HepG2 (cell line): ENCODE measurements around the gene NOTUM. TPM values are rescaled to one million over a fixed set of nuclear protein-coding genes. Genes with fewer than 3 reads are reported as not detected.

Experiments used
- ATF1 ChIP-seq: IDR thresholded peaks from 2 replicates; pipeline ENCODE4 v1.6.1; 2016; ENCODE audit warnings: mild to moderate bottlenecking, control low read depth
- FOXA3 ChIP-seq: IDR thresholded peaks from 2 replicates; pipeline ENCODE4 v1.6.1; 2016; ENCODE audit warnings: missing genetic modification reagents, missing compliant biosample characterization
- GATAD2A ChIP-seq: IDR thresholded peaks from 2 replicates; pipeline ENCODE4 v1.6.1; 2016
- HNF1B ChIP-seq: sonication (generic); formaldehyde crosslinking; IDR thresholded peaks from 2 replicates; pipeline ENCODE4 v1.5.1; 2020; ENCODE audit warnings: mild to moderate bottlenecking, moderate library complexity, missing genetic modification reagents
- JARID2 ChIP-seq: sonication (generic); formaldehyde crosslinking; IDR thresholded peaks from 2 replicates; pipeline ENCODE4 v1.8.1; 2023; ENCODE audit warnings: missing genetic modification reagents, inconsistent platforms; ENCODE audit not compliant: insufficient replicate concordance
- MAZ ChIP-seq, 2 experiments: sonication (generic) in 1 of 2; formaldehyde crosslinking in 1 of 2; IDR thresholded peaks; 2 replicates each; pipeline versions ENCODE4 v1.5.0 to v1.6.1; 2012 to 2020; ENCODE audit warnings: low read depth in 2 of 2, mild to moderate bottlenecking in 2 of 2, borderline replicate concordance in 1 of 2, improper control_type of control experiment in 1 of 2, low read length in 1 of 2, missing genetic modification reagents in 1 of 2, moderate library complexity in 1 of 2
- MYNN ChIP-seq: sonication (generic); formaldehyde crosslinking; IDR thresholded peaks from 2 replicates; pipeline ENCODE4 v1.4.0; 2020; ENCODE audit warnings: mild to moderate bottlenecking, low read depth, missing genetic modification reagents
- PATZ1 ChIP-seq: sonication (generic); formaldehyde crosslinking; IDR thresholded peaks from 2 replicates; pipeline ENCODE4 v1.4.0; 2020; ENCODE audit warnings: missing genetic modification reagents
- POLR2A ChIP-seq, 2 experiments: IDR thresholded peaks; 2 replicates each; pipeline ENCODE4 v1.6.1; 2011; ENCODE audit warnings: low read depth in 2 of 2, low read length in 2 of 2, mild to moderate bottlenecking in 1 of 2, moderate library complexity in 1 of 2; ENCODE audit not compliant: insufficient read depth in 1 of 2
- PREB ChIP-seq: sonication (generic); formaldehyde crosslinking; IDR thresholded peaks from 2 replicates; pipeline ENCODE4 v1.4.0; 2020; ENCODE audit warnings: missing genetic modification reagents
- RBFOX2 ChIP-seq: fragments of 200-400 bp; formaldehyde crosslinking; IDR thresholded peaks from 2 replicates; pipeline ENCODE4 v1.6.1; 2017; ENCODE audit warnings: low read depth, mild to moderate bottlenecking, low read length
- SMARCC2 ChIP-seq: fragments of 450-650 bp; IDR thresholded peaks from 2 replicates; pipeline ENCODE4 v1.6.1; 2017; ENCODE audit warnings: antibody characterized with exemption, mild to moderate bottlenecking
- SP4 ChIP-seq: sonication (generic); formaldehyde crosslinking; IDR thresholded peaks from 2 replicates; pipeline ENCODE4 v1.8.1; 2023; ENCODE audit warnings: mild to moderate bottlenecking, missing genetic modification reagents
- XBP1 ChIP-seq: sonication (generic); formaldehyde crosslinking; IDR thresholded peaks from 2 replicates; pipeline ENCODE4 v1.5.0; 2020; ENCODE audit warnings: missing genetic modification reagents
- ZIK1 ChIP-seq: sonication (generic); formaldehyde crosslinking; IDR thresholded peaks from 2 replicates; pipeline ENCODE4 v1.5.0; 2020; ENCODE audit warnings: mild to moderate bottlenecking, low read depth, missing genetic modification reagents, borderline replicate concordance
- ZNF101 ChIP-seq: sonication (generic); formaldehyde crosslinking; IDR thresholded peaks from 2 replicates; pipeline ENCODE4 v1.4.0; 2020; ENCODE audit warnings: mild to moderate bottlenecking, low read depth, missing genetic modification reagents, borderline replicate concordance
- ZNF230 ChIP-seq: sonication (generic); formaldehyde crosslinking; IDR thresholded peaks from 2 replicates; pipeline ENCODE4 v1.4.0; 2020; ENCODE audit warnings: mild to moderate bottlenecking, missing genetic modification reagents
- ZNF30 ChIP-seq: sonication (generic); formaldehyde crosslinking; IDR thresholded peaks from 2 replicates; pipeline ENCODE4 v1.5.0; 2020; ENCODE audit warnings: mild to moderate bottlenecking, missing genetic modification reagents
- ZNF335 ChIP-seq: sonication (generic); formaldehyde crosslinking; IDR thresholded peaks from 2 replicates; pipeline ENCODE4 v1.4.0; 2020; ENCODE audit warnings: missing genetic modification reagents
- ZNF34 ChIP-seq: sonication (generic); formaldehyde crosslinking; IDR thresholded peaks from 2 replicates; pipeline ENCODE4 v1.4.0; 2020; ENCODE audit warnings: mild to moderate bottlenecking, missing genetic modification reagents, borderline replicate concordance
- ZNF350 ChIP-seq: sonication (generic); formaldehyde crosslinking; IDR thresholded peaks from 2 replicates; pipeline ENCODE4 v1.4.0; 2020; ENCODE audit warnings: mild to moderate bottlenecking, low read depth, missing genetic modification reagents, borderline replicate concordance
- ZNF460 ChIP-seq: sonication (generic); formaldehyde crosslinking; IDR thresholded peaks from 2 replicates; pipeline ENCODE4 v1.5.1; 2020; ENCODE audit warnings: missing genetic modification reagents, mild to moderate bottlenecking, borderline replicate concordance
- ZNF543 ChIP-seq: sonication (generic); formaldehyde crosslinking; IDR thresholded peaks from 2 replicates; pipeline ENCODE4 v1.4.0; 2020; ENCODE audit warnings: mild to moderate bottlenecking, missing genetic modification reagents
- ZNF629 ChIP-seq: sonication (generic); formaldehyde crosslinking; conservative IDR thresholded peaks from 2 replicates; pipeline ENCODE4 v1.5.0; 2020; ENCODE audit warnings: missing genetic modification reagents
- ZNF768 ChIP-seq: sonication (generic); formaldehyde crosslinking; IDR thresholded peaks from 2 replicates; pipeline ENCODE4 v1.4.0; 2020; ENCODE audit warnings: missing genetic modification reagents
- ZSCAN22 ChIP-seq: sonication (generic); formaldehyde crosslinking; IDR thresholded peaks from 2 replicates; pipeline ENCODE4 v1.4.0; 2020; ENCODE audit warnings: mild to moderate bottlenecking, missing genetic modification reagents
- polyA plus RNA-seq, 8 experiments: library from polyadenylated mRNA; depleted of rRNA in 3 of 8; stranded (reverse) in 7 of 8; unstranded in 1 of 8; fragments of >200 nt; fragmentation: Illumina TruSeq in 4 of 8; extraction: Trizol in 4 of 8; gene quantifications; 2 replicates each; pipeline versions ENCODE4 v1.2.1 to v1.2.3, GENCODE V29; 2011 to 2016; ENCODE audit warnings: low read depth in 4 of 8, missing spikeins in 1 of 8, mixed read lengths in 1 of 8; ENCODE audit not compliant: insufficient read depth in 1 of 8
- total RNA-seq, 5 experiments: library from RNA; depleted of rRNA; stranded (reverse); fragments of >200 nt; fragmentation: Illumina TruSeq; extraction: Trizol; gene quantifications; 2 replicates each; pipeline ENCODE4 v1.2.3, GENCODE V29; 2016; ENCODE audit warnings: low read depth in 1 of 5

NOTUM gene
- total and polyA plus RNA-seq, 2 of the 13 experiments (the other 11 are each of a cell fraction or from before 2014, with no cell fraction given), result 150 to 160 TPM

- TF ChIP-seq ZIK1 (CRISPR knock-in tag) (peak; percentile 74), JARID2 (CRISPR knock-in tag) (peak; percentile 53), GATAD2A (CRISPR knock-in tag) (peak; percentile 74), FOXA3 (CRISPR knock-in tag) (peak; percentile 84; the same call in 1 of the 2 replicates), ZNF30 (no peak), HNF1B (CRISPR knock-in tag) (peak; percentile 75), ATF1 (CRISPR knock-in tag) (no peak), ZNF460 (CRISPR knock-in tag) (peak; percentile 70; the same call in 1 of the 2 replicates), ZNF230 (CRISPR knock-in tag) (no peak; the same call in 1 of the 2 replicates), ZNF629 (CRISPR knock-in tag) (peak; percentile 47), MYNN (CRISPR knock-in tag) (no peak), ZSCAN22 (CRISPR knock-in tag) (no peak), ZNF350 (no peak; the same call in 1 of the 2 replicates), RBFOX2 (peak; percentile 97), ZNF34 (CRISPR knock-in tag) (peak; percentile 44; the same call in 1 of the 2 replicates), ZNF768 (peak; percentile 82), ZNF335 (0 out of 2 replicates have a peak, but pooled peaks have one; percentile 33), SMARCC2 (no peak), MAZ (IDR thresholded peaks at IDR 0.05; ENCODE audit: borderline replicate concordance, low read depth, low read length) (peak; percentile 66), MAZ (CRISPR knock-in tag; IDR thresholded peaks at IDR 0.05; ENCODE audit: low read depth) (peak; percentile 94), XBP1 (CRISPR knock-in tag) (no peak), PREB (CRISPR knock-in tag) (no peak), ZNF101 (CRISPR knock-in tag) (no peak), POLR2A (IDR thresholded peaks at IDR 0.05; ENCODE audit: insufficient read depth in 1 of 2, low read depth in 2 of 2, low read length in 2 of 2) (no peak), ZNF543 (CRISPR knock-in tag) (peak; percentile 92; the same call in 1 of the 2 replicates), PATZ1 (CRISPR knock-in tag) (peak; percentile 97), SP4 (peak; percentile 85)
Measured at GRCh38 chr17:81966343-81967243, 5.6 kb upstream of the NOTUM start (continued).
